ENCODE results near the gene SEC63. TPM values are rescaled to one million over a fixed set of nuclear protein-coding genes. Genes with fewer than 3 reads are reported as not detected.
"Not testable (repeated sequence)": the region's sequence is repeated elsewhere in the genome, so short reads cannot be mapped to it uniquely, and the experiment has no call there.

SEC63 gene
- total and polyA plus RNA-seq, 4 donors: 20.7 to 69.4 (median 27.4) TPM

DNA sequence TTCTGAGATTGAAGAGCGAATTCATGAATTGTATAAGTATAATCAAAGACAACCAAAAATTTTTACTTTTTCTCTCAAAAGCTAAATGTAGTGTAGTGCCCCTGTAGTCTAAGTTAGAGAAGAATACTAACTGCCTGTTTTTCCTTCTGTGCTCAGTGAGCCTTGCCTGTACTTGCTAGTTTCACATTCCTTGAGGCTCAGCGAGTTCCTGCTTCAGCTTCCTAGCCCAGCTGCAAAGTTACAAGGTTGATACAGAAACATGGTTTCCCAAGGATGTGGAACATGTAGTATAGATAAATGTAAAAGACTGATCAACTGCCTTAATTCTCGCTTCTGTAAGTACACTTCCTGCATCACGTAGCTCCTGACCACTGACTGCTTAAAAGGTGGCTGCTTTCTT, 33.1 kb upstream of the SEC63 start:
- Histone ChIP-seq H3K9me3 (ENCODE audit: control insufficient read depth in 4 of 4, low read length in 3 of 4) (no peaks in the 10 kb centered on the region), H3K27me3 (ENCODE audit: control insufficient read depth in 4 of 4, insufficient read depth in 4 of 4, low read length in 3 of 4) (no peaks in the 10 kb centered on the region), H3K4me1 (ENCODE audit: control insufficient read depth in 4 of 4, insufficient read depth in 4 of 4, low read length in 3 of 4) (no peaks in the 10 kb centered on the region), H3K9ac (ENCODE audit: low read depth in 1 of 2, low read length in 2 of 2) (no peak overlapping the region), H3K36me3 (ENCODE audit: control insufficient read depth in 4 of 4, insufficient read depth in 3 of 4, low read depth in 1 of 4, low read length in 3 of 4) (no peaks in the 10 kb centered on the region), H3K27ac (ENCODE audit: low read depth in 1 of 2, low read length in 2 of 2) (no peak overlapping the region), H3K4me3 (ENCODE audit: low read depth in 1 of 3, low read length in 3 of 3) (no peak overlapping the region)
- no peak for DNase-seq (ENCODE audit: low spot score)
- TF ChIP-seq TAF1 (conservative IDR thresholded peaks at IDR 0.05) (no peak), FOXA2 (IDR thresholded peaks at IDR 0.05) (no peak), FOXA1 (IDR thresholded peaks at IDR 0.05) (no peak), JUND (IDR thresholded peaks at IDR 0.05) (no peak), HNF4A (conservative IDR thresholded peaks at IDR 0.05) (no peak), EGR1 (IDR thresholded peaks at IDR 0.05; ENCODE audit: low read depth in 2 of 2) (no peak), RXRA (IDR thresholded peaks at IDR 0.05) (no peak), HNF4G (IDR thresholded peaks at IDR 0.05) (no peak), GABPA (IDR thresholded peaks at IDR 0.05 in 1 of 2, conservative IDR thresholded peaks at IDR 0.05 in 1 of 2) (no peak), SP1 (IDR thresholded peaks at IDR 0.05) (no peak), NR2F2 (IDR thresholded peaks at IDR 0.05) (no peak)
- TF ChIP-seq, protein P1, sequence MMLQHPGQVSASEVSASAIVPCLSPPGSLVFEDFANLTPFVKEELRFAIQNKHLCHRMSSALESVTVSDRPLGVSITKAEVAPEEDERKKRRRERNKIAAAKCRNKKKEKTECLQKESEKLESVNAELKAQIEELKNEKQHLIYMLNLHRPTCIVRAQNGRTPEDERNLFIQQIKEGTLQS (IDR thresholded peaks at IDR 0.05): no peak
- TF ChIP-seq, protein P2, sequence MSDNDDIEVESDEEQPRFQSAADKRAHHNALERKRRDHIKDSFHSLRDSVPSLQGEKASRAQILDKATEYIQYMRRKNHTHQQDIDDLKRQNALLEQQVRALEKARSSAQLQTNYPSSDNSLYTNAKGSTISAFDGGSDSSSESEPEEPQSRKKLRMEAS (IDR thresholded peaks at IDR 0.05): no peak
- TF ChIP-seq, protein P3, sequence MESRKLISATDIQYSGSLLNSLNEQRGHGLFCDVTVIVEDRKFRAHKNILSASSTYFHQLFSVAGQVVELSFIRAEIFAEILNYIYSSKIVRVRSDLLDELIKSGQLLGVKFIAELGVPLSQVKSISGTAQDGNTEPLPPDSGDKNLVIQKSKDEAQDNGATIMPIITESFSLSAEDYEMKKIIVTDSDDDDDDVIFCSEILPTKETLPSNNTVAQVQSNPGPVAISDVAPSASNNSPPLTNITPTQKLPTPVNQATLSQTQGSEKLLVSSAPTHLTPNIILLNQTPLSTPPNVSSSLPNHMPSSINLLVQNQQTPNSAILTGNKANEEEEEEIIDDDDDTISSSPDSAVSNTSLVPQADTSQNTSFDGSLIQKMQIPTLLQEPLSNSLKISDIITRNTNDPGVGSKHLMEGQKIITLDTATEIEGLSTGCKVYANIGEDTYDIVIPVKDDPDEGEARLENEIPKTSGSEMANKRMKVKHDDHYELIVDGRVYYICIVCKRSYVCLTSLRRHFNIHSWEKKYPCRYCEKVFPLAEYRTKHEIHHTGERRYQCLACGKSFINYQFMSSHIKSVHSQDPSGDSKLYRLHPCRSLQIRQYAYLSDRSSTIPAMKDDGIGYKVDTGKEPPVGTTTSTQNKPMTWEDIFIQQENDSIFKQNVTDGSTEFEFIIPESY (IDR thresholded peaks at IDR 0.05): no peak
- TF ChIP-seq, protein P4, sequence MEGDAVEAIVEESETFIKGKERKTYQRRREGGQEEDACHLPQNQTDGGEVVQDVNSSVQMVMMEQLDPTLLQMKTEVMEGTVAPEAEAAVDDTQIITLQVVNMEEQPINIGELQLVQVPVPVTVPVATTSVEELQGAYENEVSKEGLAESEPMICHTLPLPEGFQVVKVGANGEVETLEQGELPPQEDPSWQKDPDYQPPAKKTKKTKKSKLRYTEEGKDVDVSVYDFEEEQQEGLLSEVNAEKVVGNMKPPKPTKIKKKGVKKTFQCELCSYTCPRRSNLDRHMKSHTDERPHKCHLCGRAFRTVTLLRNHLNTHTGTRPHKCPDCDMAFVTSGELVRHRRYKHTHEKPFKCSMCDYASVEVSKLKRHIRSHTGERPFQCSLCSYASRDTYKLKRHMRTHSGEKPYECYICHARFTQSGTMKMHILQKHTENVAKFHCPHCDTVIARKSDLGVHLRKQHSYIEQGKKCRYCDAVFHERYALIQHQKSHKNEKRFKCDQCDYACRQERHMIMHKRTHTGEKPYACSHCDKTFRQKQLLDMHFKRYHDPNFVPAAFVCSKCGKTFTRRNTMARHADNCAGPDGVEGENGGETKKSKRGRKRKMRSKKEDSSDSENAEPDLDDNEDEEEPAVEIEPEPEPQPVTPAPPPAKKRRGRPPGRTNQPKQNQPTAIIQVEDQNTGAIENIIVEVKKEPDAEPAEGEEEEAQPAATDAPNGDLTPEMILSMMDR (IDR thresholded peaks at IDR 0.05; ENCODE audit: low read depth, low read length, missing input control): no peak
- TF ChIP-seq, protein P5, sequence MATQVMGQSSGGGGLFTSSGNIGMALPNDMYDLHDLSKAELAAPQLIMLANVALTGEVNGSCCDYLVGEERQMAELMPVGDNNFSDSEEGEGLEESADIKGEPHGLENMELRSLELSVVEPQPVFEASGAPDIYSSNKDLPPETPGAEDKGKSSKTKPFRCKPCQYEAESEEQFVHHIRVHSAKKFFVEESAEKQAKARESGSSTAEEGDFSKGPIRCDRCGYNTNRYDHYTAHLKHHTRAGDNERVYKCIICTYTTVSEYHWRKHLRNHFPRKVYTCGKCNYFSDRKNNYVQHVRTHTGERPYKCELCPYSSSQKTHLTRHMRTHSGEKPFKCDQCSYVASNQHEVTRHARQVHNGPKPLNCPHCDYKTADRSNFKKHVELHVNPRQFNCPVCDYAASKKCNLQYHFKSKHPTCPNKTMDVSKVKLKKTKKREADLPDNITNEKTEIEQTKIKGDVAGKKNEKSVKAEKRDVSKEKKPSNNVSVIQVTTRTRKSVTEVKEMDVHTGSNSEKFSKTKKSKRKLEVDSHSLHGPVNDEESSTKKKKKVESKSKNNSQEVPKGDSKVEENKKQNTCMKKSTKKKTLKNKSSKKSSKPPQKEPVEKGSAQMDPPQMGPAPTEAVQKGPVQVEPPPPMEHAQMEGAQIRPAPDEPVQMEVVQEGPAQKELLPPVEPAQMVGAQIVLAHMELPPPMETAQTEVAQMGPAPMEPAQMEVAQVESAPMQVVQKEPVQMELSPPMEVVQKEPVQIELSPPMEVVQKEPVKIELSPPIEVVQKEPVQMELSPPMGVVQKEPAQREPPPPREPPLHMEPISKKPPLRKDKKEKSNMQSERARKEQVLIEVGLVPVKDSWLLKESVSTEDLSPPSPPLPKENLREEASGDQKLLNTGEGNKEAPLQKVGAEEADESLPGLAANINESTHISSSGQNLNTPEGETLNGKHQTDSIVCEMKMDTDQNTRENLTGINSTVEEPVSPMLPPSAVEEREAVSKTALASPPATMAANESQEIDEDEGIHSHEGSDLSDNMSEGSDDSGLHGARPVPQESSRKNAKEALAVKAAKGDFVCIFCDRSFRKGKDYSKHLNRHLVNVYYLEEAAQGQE (IDR thresholded peaks at IDR 0.05): no peak
- 81% methylated on average over 4 of the region's 4 CpGs for WGBS

DNA sequence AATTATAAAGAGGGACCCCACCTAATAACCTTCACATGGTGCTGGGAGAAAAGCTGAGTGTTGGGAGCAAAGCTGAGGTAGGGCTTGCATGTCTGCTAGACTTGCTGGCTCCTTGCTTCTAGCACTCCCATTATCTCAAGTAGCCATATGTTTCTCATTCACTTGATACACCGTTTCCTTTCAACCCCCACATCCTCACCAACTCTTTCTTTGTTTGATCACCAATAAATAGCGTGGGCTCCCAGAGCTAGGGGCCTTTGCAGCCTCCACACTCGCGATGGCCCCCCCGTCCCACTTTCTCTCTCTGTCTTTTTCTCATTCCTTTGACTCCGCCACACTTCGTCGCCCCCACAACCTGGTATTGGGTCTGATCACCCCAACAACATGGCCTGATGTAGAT, 32.6 kb upstream of the SEC63 start:
- not testable (repeated sequence) for H3K9me3 ChIP-seq (ENCODE audit: control insufficient read depth in 4 of 4, low read length in 3 of 4); H3K27me3 ChIP-seq (ENCODE audit: control insufficient read depth in 4 of 4, insufficient read depth in 4 of 4, low read length in 3 of 4); H3K27ac ChIP-seq (ENCODE audit: low read depth in 1 of 2, low read length in 2 of 2); H3K4me1 ChIP-seq (ENCODE audit: control insufficient read depth in 4 of 4, insufficient read depth in 4 of 4, low read length in 3 of 4); H3K36me3 ChIP-seq (ENCODE audit: control insufficient read depth in 4 of 4, insufficient read depth in 3 of 4, low read depth in 1 of 4, low read length in 3 of 4); H3K9ac ChIP-seq (ENCODE audit: low read depth in 1 of 2, low read length in 2 of 2); H3K4me3 ChIP-seq (ENCODE audit: low read depth in 1 of 3, low read length in 3 of 3); DNase-seq (ENCODE audit: low spot score)
- 81% methylated on average over 8 of the region's 8 CpGs for WGBS

Measured in liver (tissue), 9 donors.